ENCODE results near the gene PLCXD1.

The PLCXD1 gene

DNA sequence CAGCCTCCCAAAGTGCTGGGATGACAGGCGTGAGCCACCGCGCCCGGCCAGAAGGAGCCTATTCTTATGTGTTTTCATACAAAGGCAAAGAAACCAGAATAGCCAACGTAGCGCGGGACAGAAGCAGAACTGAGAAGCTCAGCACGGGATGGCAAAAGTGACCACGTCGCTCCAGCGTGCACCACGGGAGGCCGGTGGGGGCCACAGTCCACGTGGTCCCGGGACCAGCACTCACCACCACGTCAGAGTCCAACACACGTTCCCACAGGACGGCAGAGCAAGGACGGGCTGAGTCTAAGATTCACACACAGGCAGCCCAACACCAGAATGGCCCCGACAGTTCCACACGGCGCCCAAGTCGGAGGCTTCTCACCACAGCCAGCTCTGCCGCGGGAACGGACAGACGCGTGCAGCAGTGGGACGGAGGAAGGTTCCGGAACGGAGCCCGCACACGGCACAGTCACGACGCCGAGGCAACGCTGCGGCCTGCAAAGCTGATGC is 56.2 kb downstream of the PLCXD1 start:
- TF ChIP-seq, protein P1, sequence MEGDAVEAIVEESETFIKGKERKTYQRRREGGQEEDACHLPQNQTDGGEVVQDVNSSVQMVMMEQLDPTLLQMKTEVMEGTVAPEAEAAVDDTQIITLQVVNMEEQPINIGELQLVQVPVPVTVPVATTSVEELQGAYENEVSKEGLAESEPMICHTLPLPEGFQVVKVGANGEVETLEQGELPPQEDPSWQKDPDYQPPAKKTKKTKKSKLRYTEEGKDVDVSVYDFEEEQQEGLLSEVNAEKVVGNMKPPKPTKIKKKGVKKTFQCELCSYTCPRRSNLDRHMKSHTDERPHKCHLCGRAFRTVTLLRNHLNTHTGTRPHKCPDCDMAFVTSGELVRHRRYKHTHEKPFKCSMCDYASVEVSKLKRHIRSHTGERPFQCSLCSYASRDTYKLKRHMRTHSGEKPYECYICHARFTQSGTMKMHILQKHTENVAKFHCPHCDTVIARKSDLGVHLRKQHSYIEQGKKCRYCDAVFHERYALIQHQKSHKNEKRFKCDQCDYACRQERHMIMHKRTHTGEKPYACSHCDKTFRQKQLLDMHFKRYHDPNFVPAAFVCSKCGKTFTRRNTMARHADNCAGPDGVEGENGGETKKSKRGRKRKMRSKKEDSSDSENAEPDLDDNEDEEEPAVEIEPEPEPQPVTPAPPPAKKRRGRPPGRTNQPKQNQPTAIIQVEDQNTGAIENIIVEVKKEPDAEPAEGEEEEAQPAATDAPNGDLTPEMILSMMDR (IDR thresholded peaks at IDR 0.05; ENCODE audit: unreplicated experiment in 3 of 3) = no peak
- Mint-ChIP-seq H3K27me3 (ENCODE audit: low read depth) (peaks cover 7% of the 10 kb centered on the region), H3K27ac (no peak overlapping the region), H3K4me3 (no peak overlapping the region), H3K9me3 (peaks cover 20% of the 10 kb centered on the region), H3K36me3 (ENCODE audit: low read depth) (peaks cover 59% of the 10 kb centered on the region), H3K4me1 (no peaks in the 10 kb centered on the region)

DNA sequence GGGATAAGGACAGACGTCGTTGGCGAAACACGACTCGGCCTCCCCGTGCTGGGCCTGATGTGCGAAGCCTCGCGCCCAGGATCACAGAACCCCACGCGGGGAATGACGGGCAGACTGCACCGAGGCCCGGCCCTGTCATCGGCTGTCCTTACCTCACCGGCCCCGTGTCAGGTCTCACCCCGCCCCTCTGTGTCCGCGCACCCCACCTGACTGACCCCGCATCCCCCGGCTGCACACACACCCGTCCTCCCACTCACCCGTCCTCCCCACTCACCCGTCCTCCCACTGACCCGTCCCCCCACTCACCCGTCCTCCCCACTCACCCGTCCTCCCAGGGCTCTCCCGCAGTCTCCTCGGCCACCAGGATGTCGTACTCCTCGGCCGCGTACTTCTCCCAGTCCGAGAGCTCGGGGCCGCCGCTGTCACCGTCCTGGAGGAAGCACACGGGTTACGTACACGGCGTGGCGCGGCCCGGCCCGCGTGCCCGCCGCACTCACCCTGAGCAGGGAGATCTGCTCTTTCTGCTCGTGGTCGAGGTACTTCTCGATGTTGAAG is 57.2 kb downstream of the PLCXD1 start:
- Mint-ChIP-seq H3K27ac (no peak overlapping the region), H3K27me3 (ENCODE audit: low read depth) (peaks cover 7% of the 10 kb centered on the region), H3K9me3 (peaks cover 20% of the 10 kb centered on the region), H3K4me3 (no peak overlapping the region), H3K36me3 (ENCODE audit: low read depth) (peaks cover 59% of the 10 kb centered on the region), H3K4me1 (no peaks in the 10 kb centered on the region)
- TF ChIP-seq, protein P1 (IDR thresholded peaks at IDR 0.05; ENCODE audit: unreplicated experiment in 3 of 3) = no peak

DNA sequence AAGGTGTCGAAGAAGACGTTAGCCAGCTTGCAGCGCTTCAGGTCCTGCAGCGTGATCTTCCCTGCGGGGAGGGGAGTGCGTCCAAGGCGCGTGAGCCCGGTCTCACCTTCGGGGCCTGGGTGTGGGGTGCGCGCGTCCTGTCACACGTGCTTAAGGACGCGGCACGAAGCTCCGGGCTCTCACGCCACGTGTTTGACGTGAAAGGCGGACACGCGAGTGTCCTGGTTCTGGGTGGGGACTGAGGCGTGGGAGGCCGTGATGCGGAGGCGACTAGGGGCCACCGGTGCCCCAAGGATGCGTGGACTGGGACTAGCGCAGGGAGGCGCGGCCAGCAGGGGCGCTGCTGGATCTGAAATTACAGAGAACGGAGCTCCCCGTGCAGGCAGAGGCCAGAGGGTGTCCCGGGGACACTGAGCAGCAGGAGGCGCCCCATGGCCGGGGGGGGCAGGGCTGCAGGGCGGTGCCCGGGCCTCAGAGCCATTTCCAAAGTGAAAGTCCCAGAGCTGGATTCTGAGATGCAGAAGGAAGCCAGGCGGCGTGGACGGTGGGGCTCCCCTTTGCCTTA is 57.7 kb downstream of the PLCXD1 start:
- Mint-ChIP-seq H3K4me3 (no peak overlapping the region), H3K4me1 (no peaks in the 10 kb centered on the region), H3K27ac (no peak overlapping the region), H3K36me3 (ENCODE audit: low read depth) (peaks cover 59% of the 10 kb centered on the region), H3K27me3 (ENCODE audit: low read depth) (peaks cover 7% of the 10 kb centered on the region), H3K9me3 (peaks cover 20% of the 10 kb centered on the region)
- TF ChIP-seq, protein P1 (IDR thresholded peaks at IDR 0.05; ENCODE audit: unreplicated experiment in 3 of 3) = no peak

DNA sequence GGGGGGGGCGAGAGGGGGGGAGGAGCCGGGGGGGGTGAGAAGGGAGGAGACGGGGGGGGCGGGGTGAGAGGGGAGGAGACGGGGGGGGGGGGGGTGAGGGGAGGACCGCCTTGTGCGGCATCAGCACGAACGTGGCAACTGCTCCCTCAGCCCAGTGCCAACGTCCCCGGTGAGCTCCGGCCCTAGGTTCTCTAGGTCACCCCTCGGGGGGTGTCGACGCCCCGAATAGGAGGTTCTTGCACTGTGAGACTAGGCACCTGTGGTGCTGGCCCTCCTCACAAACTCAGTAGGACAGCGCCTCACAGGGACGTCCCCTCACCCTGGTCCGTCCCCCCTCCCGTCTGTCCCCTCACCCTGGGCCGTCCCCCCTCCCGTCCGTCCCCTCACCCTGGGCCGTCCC is 58.9 kb downstream of the PLCXD1 start:
- Mint-ChIP-seq H3K9me3 (peaks cover 20% of the 10 kb centered on the region), H3K4me1 (no peaks in the 10 kb centered on the region), H3K27me3 (ENCODE audit: low read depth) (peaks cover 7% of the 10 kb centered on the region), H3K36me3 (ENCODE audit: low read depth) (peaks cover 62% of the 10 kb centered on the region), H3K27ac (no peak overlapping the region), H3K4me3 (no peak overlapping the region)
- TF ChIP-seq, protein P1 (IDR thresholded peaks at IDR 0.05; ENCODE audit: unreplicated experiment in 3 of 3) = no peak

DNA sequence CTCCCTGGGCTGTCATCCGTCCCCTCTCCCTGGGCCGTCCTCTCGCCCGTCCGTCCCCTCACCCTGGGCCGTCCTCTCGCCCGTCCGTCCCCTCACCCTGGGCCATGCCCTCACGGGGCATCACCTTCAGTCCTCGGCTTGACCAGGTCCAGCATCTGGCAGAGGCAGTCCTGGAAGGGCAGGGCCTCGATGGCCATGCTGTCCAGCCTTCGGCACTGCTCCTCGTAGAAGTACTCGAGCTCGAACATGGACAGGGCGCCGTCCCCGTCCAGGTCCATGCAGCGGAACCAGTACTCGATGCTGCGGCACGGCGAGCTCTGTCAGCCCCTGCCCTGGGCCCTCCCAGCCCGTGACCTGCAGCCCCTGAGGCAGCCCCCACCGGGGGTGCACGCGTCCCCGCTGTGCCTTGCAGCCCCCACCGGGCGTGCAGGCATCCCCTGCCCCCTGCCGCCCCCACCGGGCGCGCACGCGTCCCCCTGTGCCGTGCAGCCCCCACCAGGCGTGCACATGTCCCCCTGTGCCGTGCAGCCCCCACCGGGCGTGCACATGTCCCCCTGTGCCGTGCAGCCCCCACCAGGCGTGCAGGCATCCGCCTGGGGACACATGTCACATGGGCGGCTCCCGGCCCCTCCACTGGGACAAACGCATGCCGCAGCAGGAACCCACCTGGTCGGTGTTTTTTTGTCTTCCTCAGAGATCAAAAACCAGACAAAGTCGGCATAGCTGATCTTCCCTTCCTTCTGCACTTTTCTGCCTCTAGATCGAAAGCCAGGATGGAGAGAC is 59.7 kb downstream of the PLCXD1 start:
- no peak overlapping the region for H3K4me3 Mint-ChIP-seq
- TF ChIP-seq, protein P1 (IDR thresholded peaks at IDR 0.05; ENCODE audit: unreplicated experiment in 3 of 3) = no peak
- H3K27ac Mint-ChIP-seq = no peak overlapping the region
- H3K4me1 Mint-ChIP-seq = no peaks in the 10 kb centered on the region
- H3K9me3 Mint-ChIP-seq = peaks cover 20% of the 10 kb centered on the region
- peaks cover 7% of the 10 kb centered on the region for H3K27me3 Mint-ChIP-seq (ENCODE audit: low read depth)
- H3K36me3 Mint-ChIP-seq (ENCODE audit: low read depth) = peaks cover 59% of the 10 kb centered on the region

Measured in nephron (organoid).